Measurements from ENCODE around the gene GUCA1C. TPM values are rescaled to one million over a fixed set of nuclear protein-coding genes. Genes with fewer than 3 reads are reported as not detected.

The GUCA1C gene
- total RNA-seq, 1 experiment from 2014 or later: not detected

DNA sequence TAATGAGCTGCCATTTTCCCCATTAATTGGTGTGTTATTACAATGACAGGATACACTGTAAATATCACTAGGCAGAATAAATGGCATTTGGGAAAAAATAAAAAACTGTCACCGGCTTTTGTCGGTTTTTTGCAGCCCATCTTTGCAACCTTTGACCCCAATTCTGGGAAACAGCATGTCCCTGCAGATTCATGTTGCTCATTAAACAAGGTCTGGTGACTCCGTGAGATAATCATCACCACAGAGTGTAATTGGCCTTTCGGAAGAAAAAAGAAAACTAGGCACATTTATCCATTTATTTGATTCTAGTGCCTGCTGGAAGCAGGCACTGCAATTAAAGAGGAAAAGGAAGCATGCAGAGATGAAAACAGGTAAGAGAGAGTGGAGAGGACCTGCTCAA, 66.6 kb downstream of the GUCA1C start:
- Mint-ChIP-seq H3K4me3 (ENCODE audit: unreplicated experiment) (no peak overlapping the region), H3K4me1 (ENCODE audit: low read depth, unreplicated experiment) (no peaks in the 10 kb centered on the region), H3K9me3 (ENCODE audit: unreplicated experiment) (no peaks in the 10 kb centered on the region), H3K36me3 (ENCODE audit: insufficient read depth, unreplicated experiment) (no peaks in the 10 kb centered on the region), H3K27me3 (ENCODE audit: insufficient read depth, unreplicated experiment) (no peaks in the 10 kb centered on the region), H3K27ac (ENCODE audit: unreplicated experiment) (no peak overlapping the region)
- Histone ChIP-seq H3K4me3 (ENCODE audit: low read depth, low read length) (no peak overlapping the region), H3K9me3 (no peaks in the 10 kb centered on the region), H3K36me3 (ENCODE audit: control insufficient read depth, insufficient read depth, low read length) (no peaks in the 10 kb centered on the region), H3K4me1 (no peaks in the 10 kb centered on the region), H3K27me3 (replicated peaks; ENCODE audit: control insufficient read depth, insufficient read depth, low read length) (no peaks in the 10 kb centered on the region)
- DNase-seq: no peak
- TF ChIP-seq, protein P1, sequence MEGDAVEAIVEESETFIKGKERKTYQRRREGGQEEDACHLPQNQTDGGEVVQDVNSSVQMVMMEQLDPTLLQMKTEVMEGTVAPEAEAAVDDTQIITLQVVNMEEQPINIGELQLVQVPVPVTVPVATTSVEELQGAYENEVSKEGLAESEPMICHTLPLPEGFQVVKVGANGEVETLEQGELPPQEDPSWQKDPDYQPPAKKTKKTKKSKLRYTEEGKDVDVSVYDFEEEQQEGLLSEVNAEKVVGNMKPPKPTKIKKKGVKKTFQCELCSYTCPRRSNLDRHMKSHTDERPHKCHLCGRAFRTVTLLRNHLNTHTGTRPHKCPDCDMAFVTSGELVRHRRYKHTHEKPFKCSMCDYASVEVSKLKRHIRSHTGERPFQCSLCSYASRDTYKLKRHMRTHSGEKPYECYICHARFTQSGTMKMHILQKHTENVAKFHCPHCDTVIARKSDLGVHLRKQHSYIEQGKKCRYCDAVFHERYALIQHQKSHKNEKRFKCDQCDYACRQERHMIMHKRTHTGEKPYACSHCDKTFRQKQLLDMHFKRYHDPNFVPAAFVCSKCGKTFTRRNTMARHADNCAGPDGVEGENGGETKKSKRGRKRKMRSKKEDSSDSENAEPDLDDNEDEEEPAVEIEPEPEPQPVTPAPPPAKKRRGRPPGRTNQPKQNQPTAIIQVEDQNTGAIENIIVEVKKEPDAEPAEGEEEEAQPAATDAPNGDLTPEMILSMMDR (IDR thresholded peaks at IDR 0.05; ENCODE audit: insufficient read depth in 1 of 2, low read depth in 1 of 2, low read length in 1 of 2, severe bottlenecking in 1 of 2, unreplicated experiment in 1 of 2): no peak
- ChIA-PET CTCF (no interaction called here), POLR2A (no interaction called here)
- BruUV-seq (replicated peaks): no TSS peak
- intact Hi-C loops (cut with micrococcal nuclease; ENCODE audit: unreplicated experiment): no loop called here

DNA sequence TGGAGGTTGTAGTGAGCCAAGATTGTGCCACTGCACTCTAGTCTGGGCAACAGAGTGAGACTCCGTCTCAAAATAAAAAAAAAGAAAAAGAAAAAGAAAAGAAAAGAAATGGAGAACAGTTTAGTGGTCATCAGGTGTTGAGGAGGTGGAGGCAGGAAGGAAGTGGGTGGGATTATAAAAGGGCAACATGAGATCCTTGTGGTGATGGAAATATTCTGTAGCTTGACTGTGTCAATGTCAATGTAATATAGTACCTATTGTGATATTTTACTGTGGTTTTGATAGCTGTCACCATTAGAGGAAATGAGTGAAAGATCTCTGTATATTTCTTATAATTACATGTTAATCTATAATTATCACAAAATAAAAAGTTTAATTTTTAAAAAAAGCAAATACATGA, 70.3 kb downstream of the GUCA1C start:
- Mint-ChIP-seq H3K36me3 (ENCODE audit: insufficient read depth, unreplicated experiment) (no peaks in the 10 kb centered on the region), H3K9me3 (ENCODE audit: unreplicated experiment) (no peaks in the 10 kb centered on the region), H3K27me3 (ENCODE audit: insufficient read depth, unreplicated experiment) (peaks cover 4% of the 10 kb centered on the region), H3K4me3 (ENCODE audit: unreplicated experiment) (no peak overlapping the region), H3K27ac (ENCODE audit: unreplicated experiment) (no peak overlapping the region), H3K4me1 (ENCODE audit: low read depth, unreplicated experiment) (no peaks in the 10 kb centered on the region)
- no peaks in the 10 kb centered on the region for H3K27me3 ChIP-seq (replicated peaks; ENCODE audit: control insufficient read depth, insufficient read depth, low read length)
- TF ChIP-seq, protein P1 (IDR thresholded peaks at IDR 0.05; ENCODE audit: insufficient read depth in 1 of 2, low read depth in 1 of 2, low read length in 1 of 2, severe bottlenecking in 1 of 2, unreplicated experiment in 1 of 2): no peak
- POLR2A ChIA-PET: no interaction called here
- no peak for DNase-seq
- no peaks in the 10 kb centered on the region for H3K9me3 ChIP-seq
- CTCF ChIA-PET: no interaction called here
- BruUV-seq (replicated peaks): no TSS peak
- H3K4me3 ChIP-seq (ENCODE audit: low read depth, low read length): no peak overlapping the region
- intact Hi-C loops (cut with micrococcal nuclease; ENCODE audit: unreplicated experiment): no loop called here
- no peaks in the 10 kb centered on the region for H3K36me3 ChIP-seq (ENCODE audit: control insufficient read depth, insufficient read depth, low read length)
- no peaks in the 10 kb centered on the region for H3K4me1 ChIP-seq

DNA sequence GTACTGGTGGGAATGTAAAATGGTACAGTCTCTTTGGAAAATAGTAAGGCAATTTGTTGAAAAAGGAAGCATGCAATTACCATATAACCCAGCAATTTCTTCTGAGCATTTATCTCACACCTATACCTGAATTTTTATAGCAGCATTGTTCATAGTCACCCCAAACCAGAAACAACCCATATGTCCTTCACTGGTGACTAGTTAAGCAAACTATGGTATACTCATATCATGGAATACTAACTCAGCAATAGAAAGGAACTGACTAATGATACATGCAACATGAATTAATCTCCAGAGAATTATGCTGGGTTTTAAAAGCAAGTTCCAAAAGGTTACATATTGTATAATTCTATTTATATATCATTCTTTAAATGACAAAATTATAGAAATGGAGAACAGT, 70.9 kb downstream of the GUCA1C start:
- Mint-ChIP-seq H3K9me3 (ENCODE audit: unreplicated experiment) (no peaks in the 10 kb centered on the region), H3K4me1 (ENCODE audit: low read depth, unreplicated experiment) (no peaks in the 10 kb centered on the region), H3K36me3 (ENCODE audit: insufficient read depth, unreplicated experiment) (no peaks in the 10 kb centered on the region), H3K4me3 (ENCODE audit: unreplicated experiment) (no peak overlapping the region), H3K27ac (ENCODE audit: unreplicated experiment) (no peak overlapping the region), H3K27me3 (ENCODE audit: insufficient read depth, unreplicated experiment) (peaks cover 4% of the 10 kb centered on the region)
- BruUV-seq (replicated peaks): no TSS peak
- TF ChIP-seq, protein P1 (IDR thresholded peaks at IDR 0.05; ENCODE audit: insufficient read depth in 1 of 2, low read depth in 1 of 2, low read length in 1 of 2, severe bottlenecking in 1 of 2, unreplicated experiment in 1 of 2): no peak
- H3K36me3 ChIP-seq (ENCODE audit: control insufficient read depth, insufficient read depth, low read length): no peaks in the 10 kb centered on the region
- H3K27me3 ChIP-seq (replicated peaks; ENCODE audit: control insufficient read depth, insufficient read depth, low read length): no peaks in the 10 kb centered on the region
- no peak overlapping the region for H3K4me3 ChIP-seq (ENCODE audit: low read depth, low read length)
- no peaks in the 10 kb centered on the region for H3K9me3 ChIP-seq
- ChIA-PET POLR2A (no interaction called here), CTCF (no interaction called here)
- intact Hi-C loops (cut with micrococcal nuclease; ENCODE audit: unreplicated experiment): no loop called here
- H3K4me1 ChIP-seq: no peaks in the 10 kb centered on the region
- DNase-seq: no peak
